H54 (cell line): Measurements from ENCODE around the gene PRSS36.

Experiments
- DNase-seq: peaks from one replicate; pipeline ENCODE4 v3.0.0; 2011; ENCODE audit warnings: low spot score, mixed read lengths; ENCODE audit not compliant: insufficient read length
- FAIRE-seq: peaks from 3 replicates; lab custom pipeline; 2011; peaks lifted over from hg19 to GRCh38; lab: Jason Lieb, UNC
- POLR2A ChIP-seq: IDR thresholded peaks from 2 replicates; pipeline ENCODE4 v1.6.1; 2011; ENCODE audit warnings: low read depth, mild to moderate bottlenecking, low read length

Gene PRSS36

DNA sequence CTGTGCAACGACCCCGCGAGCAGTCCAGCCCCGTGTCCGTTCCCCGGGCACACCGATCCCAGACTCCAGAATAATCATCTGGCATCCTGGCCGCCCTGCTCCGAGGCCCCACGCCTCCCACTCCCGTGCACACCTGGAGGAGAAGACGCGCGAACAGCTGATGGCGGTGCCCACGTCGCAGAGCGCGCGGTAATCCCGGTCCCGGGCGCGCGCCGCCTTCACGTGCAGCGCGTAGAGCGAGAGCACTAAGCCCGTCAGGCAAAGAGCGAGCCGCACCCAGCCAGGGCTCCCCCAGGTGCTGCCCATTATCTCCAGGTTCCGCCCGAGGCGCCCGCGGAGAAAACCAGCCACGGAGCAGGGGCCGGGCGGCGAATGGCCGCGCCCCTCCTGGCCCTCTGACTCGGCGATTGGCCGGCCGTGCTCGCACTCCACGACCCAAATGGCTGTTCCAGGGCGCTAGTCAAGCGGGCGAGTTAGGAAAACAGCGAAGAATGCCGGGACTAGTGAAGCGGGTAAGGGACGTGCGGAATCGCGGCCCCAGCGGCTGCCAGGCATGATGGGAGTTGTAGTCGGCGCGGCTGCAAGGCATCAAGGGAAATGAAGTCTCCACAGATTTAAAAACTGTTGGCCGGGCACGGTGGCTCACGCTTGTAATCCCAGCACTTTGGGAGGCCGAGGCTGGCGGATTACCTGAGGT is 55.3 kb downstream of the PRSS36 start, which contains the start of gene VKORC1:
TSS of gene VKORC1 (minus strand) at position 374 of the 697 bp plus-strand sequence. CDS start at position 306, 68 bp downstream.
- TF ChIP-seq POLR2A: peak; percentile 42; the same call in 1 of the 2 replicates
- DNase-seq: peak; percentile 92
- peak; percentile 60 for FAIRE-seq

DNA sequence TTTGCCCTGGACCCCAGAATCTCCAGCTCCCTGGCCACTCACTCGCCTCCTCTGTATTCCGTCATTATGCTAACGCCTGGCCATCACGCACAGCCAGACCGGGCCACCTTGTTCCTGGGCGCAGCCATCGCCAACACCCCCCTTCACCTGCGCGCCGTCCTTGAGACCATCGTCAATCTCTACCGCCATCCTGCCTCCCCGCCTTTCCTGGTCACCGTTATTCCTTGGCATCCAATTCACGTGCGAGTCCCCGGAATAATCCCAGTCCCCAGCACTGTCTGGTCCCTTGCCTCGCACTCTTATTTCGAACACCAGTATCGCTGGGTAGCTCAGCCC is 55.8 kb downstream of the PRSS36 start:
- FAIRE-seq (no peak), DNase-seq (no peak)
- no peak for TF ChIP-seq POLR2A

DNA sequence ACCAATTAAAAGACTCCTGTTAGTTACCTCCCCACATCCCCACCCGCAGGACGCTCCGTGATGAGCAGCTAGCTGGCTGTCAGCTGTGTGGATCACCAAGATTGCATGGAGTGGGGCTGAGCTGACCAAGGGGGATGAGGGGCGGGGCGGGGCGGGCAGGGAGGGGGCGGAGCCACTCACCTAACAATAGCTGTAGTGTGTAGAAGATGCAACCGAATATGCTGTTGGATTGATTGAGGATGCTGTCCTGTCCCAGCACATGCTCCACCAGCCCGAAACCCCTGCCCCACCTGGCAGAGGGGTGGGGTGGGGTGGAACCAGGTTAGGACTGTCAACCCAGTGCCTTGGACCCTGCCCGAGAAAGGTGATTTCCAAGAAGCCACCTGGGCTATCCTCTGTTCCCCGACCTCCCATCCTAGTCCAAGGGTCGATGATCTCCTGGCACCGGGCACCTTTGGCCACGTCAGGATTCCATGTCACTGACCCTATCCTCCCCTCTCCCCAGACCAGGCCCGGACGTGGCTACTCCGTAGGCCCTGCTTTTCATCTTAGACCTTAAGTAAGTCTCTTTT is 56.6 kb downstream of the PRSS36 start:
- no peak for TF ChIP-seq POLR2A
- no peak for FAIRE-seq
- no peak for DNase-seq

DNA sequence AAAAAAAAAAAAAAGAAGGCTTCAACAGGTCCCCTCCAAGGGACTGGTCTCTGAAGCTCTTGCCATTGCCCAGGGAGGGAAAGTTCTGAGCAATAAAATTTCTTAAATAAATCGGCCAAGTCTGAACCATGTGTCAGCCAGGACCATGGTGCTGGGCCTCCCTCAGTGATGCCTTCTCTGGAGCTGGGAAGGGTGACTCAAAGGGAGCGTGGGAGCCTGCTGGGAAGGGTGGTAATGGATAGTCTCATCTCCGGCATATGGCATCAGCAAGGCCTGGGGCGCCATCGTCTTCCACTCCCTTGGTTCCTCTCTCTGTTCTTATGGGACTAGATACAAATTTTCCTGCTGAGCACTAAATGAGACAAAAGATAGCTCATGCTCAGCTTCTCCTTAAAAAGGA is 57.5 kb downstream of the PRSS36 start:
- DNase-seq (no peak), FAIRE-seq (no peak)
- TF ChIP-seq POLR2A: no peak

DNA sequence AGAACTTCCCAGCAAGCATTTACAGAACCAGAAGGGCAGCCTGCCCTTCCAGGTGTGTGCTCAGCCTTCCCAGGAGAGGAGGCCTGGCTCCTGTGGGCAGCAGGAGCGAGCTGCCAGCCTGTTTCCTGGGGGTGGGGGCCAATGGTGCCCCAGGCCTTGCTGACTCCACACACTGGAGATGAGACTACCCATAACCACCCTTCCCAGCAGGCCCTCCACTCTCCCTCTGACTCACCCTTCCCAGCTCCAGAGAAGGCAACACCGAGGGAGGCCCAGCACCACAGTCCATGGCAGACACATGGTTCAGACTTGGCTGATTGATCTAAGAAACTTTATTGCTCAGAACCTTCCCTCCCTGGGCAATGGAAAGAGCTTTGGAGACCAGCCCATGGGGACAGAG is 59.3 kb downstream of the PRSS36 start:
- TF ChIP-seq POLR2A: no peak
- FAIRE-seq: no peak
- DNase-seq: no peak

DNA sequence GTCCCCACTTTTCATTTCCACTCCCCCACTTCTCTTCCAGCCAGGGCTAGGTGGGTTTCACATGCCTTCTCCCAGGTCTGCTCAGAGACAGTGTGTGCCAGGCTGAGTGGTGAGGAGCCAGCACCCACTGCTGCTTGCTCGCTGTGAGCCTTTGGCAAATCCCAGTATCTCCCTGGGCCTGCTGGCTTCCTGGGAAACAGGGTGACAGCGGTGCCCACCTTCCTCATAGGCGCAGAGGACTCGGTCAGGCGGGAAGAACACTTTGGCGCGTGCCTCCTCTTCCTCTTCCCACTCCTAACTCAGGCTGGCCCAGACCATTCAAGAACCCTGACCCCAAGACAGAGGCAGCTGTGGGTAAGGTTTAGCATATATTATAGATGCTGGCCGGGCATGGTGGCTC is 60.7 kb downstream of the PRSS36 start:
- FAIRE-seq (no peak), DNase-seq (no peak)
- no peak for TF ChIP-seq POLR2A
